IPS DF 6.9 (cell line): Measurements from ENCODE around the gene EP400.
"Not testable (repeated sequence)": the region's sequence is repeated elsewhere in the genome, so short reads cannot be mapped to it uniquely, and the experiment has no call there.

Experiments
- DNase-seq: peaks from one replicate; pipeline ENCODE4 v3.0.0-alpha.2; 2013; ENCODE audit warnings: low read depth, low spot score
- H3K27ac ChIP-seq: one replicate; pipeline ENCODE4 v1.5.1; 2013; ENCODE audit warnings: low read length, control low read depth
- H3K27me3 ChIP-seq: 2 replicates; pipeline ENCODE4 v1.6.1; 2013; ENCODE audit warnings: mild to moderate bottlenecking, low read length; ENCODE audit not compliant: control insufficient read depth, insufficient read depth
- H3K36me3 ChIP-seq: 2 replicates; pipeline ENCODE4 v1.6.1; 2013; ENCODE audit warnings: low read length; ENCODE audit not compliant: control insufficient read depth, insufficient read depth
- H3K4me1 ChIP-seq: 2 replicates; pipeline ENCODE4 v1.6.1; 2013; ENCODE audit warnings: low read length; ENCODE audit not compliant: control insufficient read depth, insufficient read depth
- H3K4me3 ChIP-seq: 2 replicates; pipeline ENCODE4 v1.5.1; 2013; ENCODE audit warnings: mild to moderate bottlenecking, low read length
- H3K9me3 ChIP-seq: 2 replicates; pipeline ENCODE4 v1.6.1; 2013; ENCODE audit warnings: low read length, inconsistent platforms; ENCODE audit not compliant: control insufficient read depth, insufficient read depth
- WGBS: extraction: QIAGEN DNeasy Blood & Tissue Kit; methylation state at CpG from one replicate; pipeline ENCODE4 v1.1.7; 2013; ENCODE audit warnings: mixed read lengths, missing lambda C conversion rate; ENCODE audit not compliant: insufficient read length, insufficient coverage; 5-methylcytosine and 5-hydroxymethylcytosine counted together

The EP400 gene

DNA sequence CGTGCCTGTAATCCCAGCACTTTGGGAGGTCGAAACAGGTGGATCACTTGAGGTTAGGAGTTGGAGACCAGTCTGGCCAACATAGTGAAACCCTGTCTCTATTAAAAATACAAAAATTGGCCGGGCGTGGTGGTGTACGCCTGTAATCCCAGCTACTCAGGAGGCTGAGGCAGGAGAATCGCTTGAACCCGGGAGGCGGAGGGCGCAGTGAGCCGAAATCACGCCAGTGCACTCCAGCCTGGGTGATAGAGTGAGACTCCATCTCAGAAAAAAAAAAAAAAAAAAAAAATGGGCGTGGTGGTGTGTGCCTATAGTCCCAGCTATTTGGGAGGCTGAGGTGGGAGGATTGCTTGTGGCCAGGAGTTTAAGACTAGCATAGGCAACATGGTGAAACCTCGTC lies 4.7 kb downstream of the EP400 start:
- H3K27me3 ChIP-seq, H3K36me3 ChIP-seq, H3K4me1 ChIP-seq, DNase-seq, H3K4me3 ChIP-seq, H3K27ac ChIP-seq, H3K9me3 ChIP-seq: not testable (repeated sequence)
- WGBS = no CpG with 5 or more reads among the region's 13 CpGs

DNA sequence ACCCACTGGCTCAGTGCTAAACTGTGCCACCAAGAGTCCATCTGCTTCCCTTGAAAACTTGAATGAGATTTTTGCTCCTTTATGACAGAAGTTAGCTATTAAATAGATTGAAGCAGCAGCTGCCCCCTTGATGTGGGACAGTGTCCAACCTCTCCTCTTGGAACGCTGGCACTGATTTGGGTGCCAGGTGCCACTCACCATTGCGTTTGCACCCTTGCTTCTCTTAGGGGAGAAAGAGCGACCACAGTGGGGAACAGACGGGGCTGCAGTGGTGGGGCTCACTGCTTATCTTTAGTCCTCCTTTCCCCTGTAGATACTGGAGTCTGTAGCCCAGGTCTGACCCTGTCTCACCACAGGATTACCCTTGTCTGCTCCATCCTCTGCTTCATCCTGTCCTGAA lies 9.4 kb downstream of the EP400 start:
- WGBS = no CpG with 5 or more reads among the region's 4 CpGs
- H3K27me3 ChIP-seq = no peaks in the 10 kb centered on the region
- no peak overlapping the region for H3K27ac ChIP-seq
- no peak overlapping the region for H3K4me3 ChIP-seq
- peaks cover 3% of the 10 kb centered on the region; the same call in 1 of the 2 replicates for H3K36me3 ChIP-seq
- no peaks in the 10 kb centered on the region for H3K4me1 ChIP-seq
- no peak for DNase-seq
- H3K9me3 ChIP-seq = no peaks in the 10 kb centered on the region

DNA sequence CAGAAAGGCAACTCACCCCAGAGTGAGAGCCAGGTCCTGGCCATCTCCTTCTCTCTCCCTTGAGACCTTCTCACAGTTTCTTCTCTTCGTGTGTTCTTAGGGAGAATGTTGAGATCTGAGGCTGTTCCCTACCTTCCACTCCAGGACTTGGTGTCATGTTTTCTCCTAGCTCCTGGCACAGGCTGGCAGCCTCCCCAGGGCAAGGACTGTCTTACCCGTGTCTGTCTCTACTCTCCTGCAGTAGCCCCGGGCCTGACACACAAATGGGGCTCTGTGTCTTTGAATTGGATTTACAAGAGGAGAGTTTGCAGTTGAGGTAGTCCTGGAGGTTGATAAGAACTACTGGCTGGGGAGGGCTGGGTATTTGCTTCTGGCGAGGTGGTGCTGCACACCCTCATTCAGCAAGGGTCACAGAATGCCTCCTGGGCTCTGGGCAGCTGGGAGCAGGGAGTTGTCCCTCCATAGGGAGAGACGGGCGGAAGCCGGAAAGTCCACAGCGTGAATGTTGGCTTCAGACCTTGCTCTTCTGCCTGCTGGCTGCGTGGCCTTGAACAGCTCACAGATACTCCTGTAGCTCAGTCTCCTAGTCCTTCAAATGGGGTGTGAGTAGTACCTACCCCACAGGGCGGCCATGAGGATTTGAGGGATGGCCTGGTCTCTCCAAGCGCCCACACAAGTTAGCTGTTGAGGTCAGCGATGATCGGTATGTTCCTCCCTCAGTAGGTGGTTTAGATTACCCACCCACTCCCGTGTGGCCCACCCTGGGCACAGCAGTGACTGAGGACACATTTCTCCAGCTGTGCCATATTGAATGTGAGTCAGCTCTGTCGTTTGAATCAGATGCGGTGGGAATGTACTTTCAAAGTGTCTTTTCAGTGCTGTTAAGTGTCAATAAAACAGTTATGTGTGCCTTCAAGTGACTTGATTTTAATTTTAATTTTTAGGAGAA lies 10.2 kb downstream of the EP400 start:
- H3K4me1 ChIP-seq = no peaks in the 10 kb centered on the region
- DNase-seq = no peak
- H3K27ac ChIP-seq = no peak overlapping the region
- H3K4me3 ChIP-seq = no peak overlapping the region
- H3K9me3 ChIP-seq = no peaks in the 10 kb centered on the region
- WGBS = no CpG with 5 or more reads among the region's 16 CpGs
- no peaks in the 10 kb centered on the region for H3K27me3 ChIP-seq
- H3K36me3 ChIP-seq = peaks cover 3% of the 10 kb centered on the region; the same call in 1 of the 2 replicates

DNA sequence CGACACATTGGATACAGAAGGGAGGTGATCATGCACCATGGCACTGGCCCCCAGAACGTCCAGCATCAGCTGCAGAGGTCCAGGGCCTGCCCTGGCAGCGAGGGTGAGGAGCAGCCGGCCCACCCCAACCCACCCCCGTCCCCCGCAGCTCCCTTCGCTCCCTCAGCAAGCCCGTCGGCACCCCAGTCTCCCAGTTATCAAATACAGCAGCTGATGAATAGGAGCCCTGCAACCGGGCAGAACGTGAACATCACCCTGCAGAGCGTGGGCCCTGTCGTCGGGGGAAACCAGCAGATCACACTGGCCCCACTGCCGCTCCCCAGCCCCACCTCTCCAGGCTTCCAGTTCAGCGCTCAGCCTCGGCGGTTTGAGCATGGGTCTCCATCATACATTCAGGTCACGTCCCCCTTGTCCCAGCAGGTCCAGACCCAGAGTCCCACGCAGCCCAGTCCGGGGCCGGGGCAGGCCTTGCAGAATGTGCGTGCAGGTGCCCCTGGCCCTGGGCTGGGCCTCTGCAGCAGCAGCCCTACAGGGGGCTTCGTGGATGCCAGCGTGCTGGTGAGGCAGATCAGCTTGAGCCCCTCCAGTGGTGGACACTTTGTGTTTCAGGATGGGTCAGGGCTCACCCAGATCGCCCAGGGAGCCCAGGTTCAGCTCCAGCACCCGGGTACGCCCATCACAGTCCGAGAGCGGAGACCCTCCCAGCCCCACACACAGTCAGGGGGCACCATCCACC lies 11.0 kb downstream of the EP400 start:
- H3K9me3 ChIP-seq, H3K4me1 ChIP-seq: not testable (repeated sequence)
- no CpG with 5 or more reads among the region's 30 CpGs for WGBS

DNA sequence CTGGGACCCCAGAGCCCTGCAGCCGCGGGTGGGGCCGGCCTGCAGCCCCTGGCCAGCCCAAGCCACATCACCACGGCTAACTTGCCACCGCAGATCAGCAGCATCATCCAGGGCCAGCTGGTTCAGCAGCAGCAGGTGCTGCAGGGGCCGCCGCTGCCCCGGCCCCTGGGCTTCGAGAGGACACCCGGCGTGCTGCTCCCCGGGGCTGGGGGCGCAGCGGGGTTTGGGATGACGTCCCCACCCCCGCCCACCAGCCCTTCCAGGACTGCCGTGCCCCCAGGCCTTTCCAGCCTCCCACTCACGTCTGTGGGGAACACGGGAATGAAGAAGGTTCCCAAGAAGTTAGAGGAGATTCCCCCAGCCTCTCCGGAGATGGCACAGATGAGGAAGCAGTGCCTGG lies 11.6 kb downstream of the EP400 start:
- H3K9me3 ChIP-seq, H3K4me1 ChIP-seq, DNase-seq, H3K27ac ChIP-seq, H3K27me3 ChIP-seq, H3K4me3 ChIP-seq, H3K36me3 ChIP-seq: not testable (repeated sequence)
- no CpG with 5 or more reads among the region's 20 CpGs for WGBS

More for the DNA sequence above, 11.0 kb downstream of the EP400 start:
- not testable (repeated sequence) for H3K27me3 ChIP-seq, H3K36me3 ChIP-seq, DNase-seq, H3K27ac ChIP-seq, H3K4me3 ChIP-seq

DNA sequence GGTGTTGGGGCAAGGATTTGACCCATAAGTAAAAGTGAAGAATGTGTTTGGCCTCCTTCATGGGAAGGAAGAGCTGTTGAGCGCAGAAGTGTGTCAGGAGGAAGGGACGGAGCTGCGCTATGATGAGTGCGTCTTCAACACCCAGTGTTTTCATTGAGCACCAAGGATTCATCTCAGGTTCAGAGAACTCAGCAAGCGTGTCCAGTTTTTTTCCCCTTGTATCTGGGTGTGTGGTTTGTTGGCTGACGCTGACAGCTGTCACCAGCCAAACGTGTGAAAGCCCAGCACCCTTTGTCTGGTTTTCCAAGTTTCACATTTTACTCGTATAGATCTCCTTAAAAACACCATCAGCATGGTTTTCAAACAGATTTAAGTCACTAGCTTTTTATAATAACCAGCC lies 12.3 kb downstream of the EP400 start:
- Histone ChIP-seq H3K36me3 (peaks cover 3% of the 10 kb centered on the region; the same call in 1 of the 2 replicates), H3K4me3 (no peak overlapping the region), H3K27me3 (no peaks in the 10 kb centered on the region), H3K4me1 (no peaks in the 10 kb centered on the region), H3K9me3 (no peaks in the 10 kb centered on the region), H3K27ac (no peak overlapping the region)
- DNase-seq = no peak
- WGBS = no CpG with 5 or more reads among the region's 8 CpGs

DNA sequence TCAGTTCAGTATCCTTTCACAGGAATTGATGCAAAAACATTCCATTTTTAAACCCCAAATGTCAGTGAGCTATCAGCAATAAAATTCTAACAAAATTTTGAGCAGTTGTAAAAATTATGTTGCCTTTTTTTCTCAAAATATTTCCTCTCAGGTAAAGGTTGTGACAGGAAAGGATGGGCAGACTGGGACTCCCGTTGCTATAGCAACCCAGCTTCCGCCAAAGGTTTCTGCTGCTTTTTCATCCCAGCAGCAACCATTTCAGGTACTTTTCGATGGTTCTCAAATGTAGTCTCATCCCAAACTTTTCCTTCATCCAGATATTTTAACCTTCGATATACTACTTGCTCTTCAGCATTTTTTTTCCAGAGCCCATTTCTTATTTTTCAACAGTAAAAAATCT lies 13.6 kb downstream of the EP400 start:
- H3K27ac ChIP-seq = no peak overlapping the region
- WGBS = 100% methylated on average over 1 of the region's 4 CpGs
- H3K27me3 ChIP-seq = no peaks in the 10 kb centered on the region
- no peak for DNase-seq
- no peaks in the 10 kb centered on the region for H3K9me3 ChIP-seq
- H3K36me3 ChIP-seq = peaks cover 3% of the 10 kb centered on the region; the same call in 1 of the 2 replicates
- H3K4me3 ChIP-seq = no peak overlapping the region
- no peaks in the 10 kb centered on the region for H3K4me1 ChIP-seq

DNA sequence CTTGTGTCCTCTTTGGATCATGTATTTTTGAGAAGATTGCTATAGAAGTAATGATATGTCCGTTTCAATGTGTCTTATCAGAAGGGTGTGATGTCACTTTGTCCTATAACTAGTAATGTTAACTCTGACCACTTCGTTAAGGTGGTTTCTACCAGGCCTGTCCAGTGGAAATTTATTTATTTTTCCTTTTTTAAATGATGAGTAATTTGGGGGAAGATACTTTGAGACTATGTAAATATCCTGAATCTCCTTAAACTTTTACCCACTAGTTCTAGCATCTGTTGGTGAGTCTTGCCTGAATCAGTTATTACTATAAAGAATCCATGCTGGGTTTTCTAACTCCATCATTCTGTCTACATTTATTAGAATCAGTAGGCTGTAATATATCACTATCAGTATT lies 15.3 kb downstream of the EP400 start:
- DNase-seq = no peak
- no peak overlapping the region for H3K4me3 ChIP-seq
- no peaks in the 10 kb centered on the region for H3K9me3 ChIP-seq
- no peaks in the 10 kb centered on the region for H3K4me1 ChIP-seq
- no peaks in the 10 kb centered on the region for H3K27me3 ChIP-seq
- peaks cover 3% of the 10 kb centered on the region; the same call in 1 of the 2 replicates for H3K36me3 ChIP-seq
- no peak overlapping the region for H3K27ac ChIP-seq
- WGBS = no CpG with 5 or more reads among the region's 2 CpGs

DNA sequence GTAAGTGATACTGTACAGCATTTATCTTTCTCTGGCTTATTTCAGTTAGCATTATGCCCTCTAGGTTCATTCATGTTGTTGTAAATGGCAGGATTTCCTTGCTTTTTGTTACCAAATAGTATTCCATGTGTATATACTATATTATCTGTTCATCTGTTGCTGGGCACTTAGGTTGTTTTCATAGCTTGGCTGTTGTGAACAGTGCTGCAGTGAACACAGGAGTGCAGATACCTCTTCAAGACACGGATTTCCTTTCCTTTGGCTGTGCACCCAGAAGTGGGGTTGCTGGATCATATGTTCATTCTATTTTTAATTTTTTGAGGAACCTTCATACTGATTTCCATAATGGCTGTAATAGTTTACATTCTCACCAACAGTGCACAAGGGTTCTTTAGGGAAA lies 21.5 kb downstream of the EP400 start:
- Histone ChIP-seq H3K9me3 (no peaks in the 10 kb centered on the region), H3K27ac (no peak overlapping the region), H3K4me1 (no peaks in the 10 kb centered on the region), H3K27me3 (no peaks in the 10 kb centered on the region), H3K36me3 (no peaks in the 10 kb centered on the region), H3K4me3 (no peak overlapping the region)
- no peak for DNase-seq
- no CpG with 5 or more reads among the region's 1 CpG for WGBS

DNA sequence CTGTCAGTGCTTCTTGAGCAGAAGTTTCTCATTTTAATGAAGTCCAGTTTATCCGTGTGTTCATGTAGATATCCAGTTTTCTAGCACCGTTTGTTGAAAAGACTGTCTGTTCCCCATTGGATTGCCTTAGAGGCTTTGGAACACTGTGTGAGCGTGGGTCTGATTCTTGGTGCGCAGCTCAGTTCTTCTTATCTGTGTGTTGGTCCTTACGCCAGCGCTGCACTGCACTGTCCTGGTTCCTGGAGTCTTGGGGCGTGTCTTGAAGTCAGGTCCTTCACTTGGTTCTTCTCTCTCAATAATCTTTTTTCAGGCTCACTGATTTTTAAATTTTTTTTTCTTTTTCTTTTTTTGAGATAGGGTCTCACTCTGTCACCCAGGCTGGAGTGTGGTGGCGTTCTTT lies 25.5 kb downstream of the EP400 start:
- H3K9me3 ChIP-seq = no peaks in the 10 kb centered on the region
- H3K27me3 ChIP-seq = no peaks in the 10 kb centered on the region
- no peak overlapping the region for H3K27ac ChIP-seq
- H3K4me1 ChIP-seq = no peaks in the 10 kb centered on the region
- H3K4me3 ChIP-seq = no peak overlapping the region
- no peaks in the 10 kb centered on the region for H3K36me3 ChIP-seq
- WGBS = no CpG with 5 or more reads among the region's 8 CpGs
- DNase-seq = no peak
